HG03457 (cell line): Measurements from ENCODE around the gene TPRX2.
"Not testable (repeated sequence)": the region's sequence is repeated elsewhere in the genome, so short reads cannot be mapped to it uniquely, and the experiment has no call there.

ENCODE experiments used
- ATAC-seq: cut with Tn5 transposase; IDR thresholded peaks from one replicate; pipeline ENCODE4 v1.9.1; 2021; ENCODE audit warnings: moderate number of reproducible peaks; ENCODE audit not compliant: unreplicated experiment

The TPRX2 gene

GRCh38 chr19:47860602-47861297 is 1.7 kb downstream of the TPRX2 start:
- ATAC-seq, result no peak

GRCh38 chr19:47861630-47862029 is 2.6 kb downstream of the TPRX2 start:
- no peak for ATAC-seq

- no peak for ATAC-seq
These were observed 4.5 kb downstream of the TPRX2 start for GRCh38 chr19:47863514-47863936.

GRCh38 chr19:47865166-47865565 is 6.1 kb downstream of the TPRX2 start:
- no peak for ATAC-seq

- ATAC-seq, result no peak
These were observed 19.9 kb downstream of the TPRX2 start for GRCh38 chr19:47878906-47879305.

GRCh38 chr19:47879385-47879784 is 20.4 kb downstream of the TPRX2 start:
- ATAC-seq, result not testable (repeated sequence)

GRCh38 chr19:47881757-47882156 is 22.7 kb downstream of the TPRX2 start:
- ATAC-seq, result no peak

- no peak for ATAC-seq
These were observed 23.9 kb downstream of the TPRX2 start for GRCh38 chr19:47882890-47883289.

- ATAC-seq, result no peak
These were observed 26.0 kb downstream of the TPRX2 start for GRCh38 chr19:47885067-47885463.

- no peak for ATAC-seq
These were observed 27.1 kb downstream of the TPRX2 start, which contains the start of gene SULT2A1 for GRCh38 chr19:47886010-47886559. SULT2A1 (minus strand) TSS chr19:47886315; CDS start chr19:47886257, 58 bp downstream.

GRCh38 chr19:47890865-47891621 is 32.0 kb downstream of the TPRX2 start:
- ATAC-seq, result no peak

- no peak for ATAC-seq
These were observed 32.5 kb downstream of the TPRX2 start for GRCh38 chr19:47891622-47891922.

- no peak for ATAC-seq
These were observed 33.1 kb downstream of the TPRX2 start for GRCh38 chr19:47891923-47892666.

- no peak for ATAC-seq
These were observed 36.2 kb downstream of the TPRX2 start for GRCh38 chr19:47895165-47895782.

GRCh38 chr19:47896019-47896418 is 37.0 kb downstream of the TPRX2 start:
- no peak for ATAC-seq

- no peak for ATAC-seq
These were observed 37.7 kb downstream of the TPRX2 start for GRCh38 chr19:47896773-47897172.

- no peak for ATAC-seq
These were observed 38.8 kb downstream of the TPRX2 start for GRCh38 chr19:47897861-47898260.

- no peak for ATAC-seq
These were observed 40.3 kb downstream of the TPRX2 start for GRCh38 chr19:47899335-47899734.

GRCh38 chr19:47901370-47901769 is 42.3 kb downstream of the TPRX2 start:
- ATAC-seq, result no peak

- not testable (repeated sequence) for ATAC-seq
These were observed 50.3 kb downstream of the TPRX2 start for GRCh38 chr19:47909350-47909749.

- ATAC-seq, result not testable (repeated sequence)
These were observed 51.2 kb downstream of the TPRX2 start for GRCh38 chr19:47910191-47910590.
